GM18520 (cell line): ENCODE measurements around the gene RNF227.

ENCODE experiments used
- ATAC-seq: cut with Tn5 transposase; IDR thresholded peaks from one replicate; pipeline ENCODE4 v1.9.1; 2021; ENCODE audit not compliant: unreplicated experiment

RNF227 gene

GRCh38 chr17:7889166-7889955 lies 26.7 kb downstream of the RNF227 start:
- no peak for ATAC-seq

- ATAC-seq, result no peak
These were observed 27.7 kb downstream of the RNF227 start, which contains the start of gene CHD3 for GRCh38 chr17:7888184-7888920. Gene CHD3 (plus strand): TSS chr17:7888789. CDS start chr17:7889001, 212 bp downstream.

DNA sequence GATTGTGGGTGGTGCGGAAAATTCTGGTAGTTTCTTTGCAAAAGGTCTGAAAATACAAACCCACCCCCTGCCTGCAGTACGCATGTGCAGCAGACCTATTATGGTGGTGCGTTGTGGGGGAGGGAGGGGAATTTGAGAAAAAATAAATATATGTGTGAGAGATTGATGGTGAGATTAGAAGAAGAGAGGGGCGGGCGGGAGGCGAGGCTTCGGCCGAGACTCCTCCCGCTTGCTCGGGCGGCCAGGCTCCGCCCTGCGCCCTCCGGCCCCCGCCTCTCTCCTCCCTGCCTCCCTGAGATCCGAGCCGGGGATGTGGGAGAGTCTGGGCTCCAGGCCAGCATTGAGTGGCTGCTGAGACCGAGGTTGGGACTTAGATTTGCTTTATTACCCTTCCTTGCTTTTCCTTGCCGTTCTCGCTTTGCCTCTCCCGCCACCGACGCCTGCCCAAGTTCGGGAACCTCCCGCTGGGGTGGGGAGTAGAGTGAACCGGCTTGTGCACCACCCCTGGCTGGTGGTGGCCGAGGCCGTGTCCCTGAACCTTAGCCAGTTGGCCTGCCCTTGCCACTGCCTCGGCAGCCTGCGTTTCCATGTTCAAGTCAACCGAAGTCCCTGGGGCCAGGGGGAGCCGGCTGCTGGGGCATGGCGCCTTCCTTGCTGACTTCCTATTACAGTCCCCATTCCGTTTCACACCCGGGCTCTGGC lies 28.5 kb downstream of the RNF227 start:
- peak; percentile 31 for ATAC-seq

GRCh38 chr17:7887038-7887481 lies 29.0 kb downstream of the RNF227 start:
- no peak for ATAC-seq

DNA sequence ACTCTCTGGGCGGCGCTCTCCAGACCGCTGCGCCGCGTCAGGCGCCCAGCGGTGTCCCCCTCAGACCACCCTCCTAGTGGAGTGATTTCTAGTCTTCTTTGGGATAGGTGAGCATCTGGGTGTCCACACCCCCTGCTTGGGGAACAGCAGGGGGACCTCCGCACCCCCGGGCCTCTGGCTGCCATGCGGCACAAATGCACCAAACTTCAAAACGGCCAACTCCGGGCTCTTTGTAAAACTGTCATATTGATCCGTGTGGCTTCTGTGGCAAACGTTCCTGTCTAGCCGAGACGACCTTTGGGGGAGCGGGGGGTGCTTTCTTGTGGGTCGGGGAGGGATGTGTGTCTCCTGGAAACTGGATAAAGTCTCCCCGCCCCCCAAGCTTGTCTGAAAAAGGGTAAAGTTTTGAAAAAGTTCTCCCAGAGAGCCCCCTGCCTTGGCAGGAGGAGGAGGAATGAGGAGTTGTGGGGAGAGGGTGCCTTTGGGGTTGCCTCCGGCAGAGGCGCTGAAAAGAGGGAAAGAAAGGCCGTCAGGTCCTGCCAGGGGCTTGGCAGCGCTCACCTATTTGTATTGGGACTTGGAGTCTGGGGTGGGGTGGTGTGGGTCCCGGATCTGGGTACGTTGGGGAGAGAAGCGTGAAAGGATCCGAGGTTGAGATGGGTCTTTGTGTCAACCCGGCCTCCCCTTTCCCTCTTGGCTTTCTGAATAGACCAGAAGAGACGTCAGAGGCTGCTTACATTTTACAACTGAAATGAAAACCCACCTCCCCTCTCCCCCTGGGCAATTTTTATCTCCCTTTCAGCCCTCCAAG lies 29.7 kb downstream of the RNF227 start:
- no peak for ATAC-seq

DNA sequence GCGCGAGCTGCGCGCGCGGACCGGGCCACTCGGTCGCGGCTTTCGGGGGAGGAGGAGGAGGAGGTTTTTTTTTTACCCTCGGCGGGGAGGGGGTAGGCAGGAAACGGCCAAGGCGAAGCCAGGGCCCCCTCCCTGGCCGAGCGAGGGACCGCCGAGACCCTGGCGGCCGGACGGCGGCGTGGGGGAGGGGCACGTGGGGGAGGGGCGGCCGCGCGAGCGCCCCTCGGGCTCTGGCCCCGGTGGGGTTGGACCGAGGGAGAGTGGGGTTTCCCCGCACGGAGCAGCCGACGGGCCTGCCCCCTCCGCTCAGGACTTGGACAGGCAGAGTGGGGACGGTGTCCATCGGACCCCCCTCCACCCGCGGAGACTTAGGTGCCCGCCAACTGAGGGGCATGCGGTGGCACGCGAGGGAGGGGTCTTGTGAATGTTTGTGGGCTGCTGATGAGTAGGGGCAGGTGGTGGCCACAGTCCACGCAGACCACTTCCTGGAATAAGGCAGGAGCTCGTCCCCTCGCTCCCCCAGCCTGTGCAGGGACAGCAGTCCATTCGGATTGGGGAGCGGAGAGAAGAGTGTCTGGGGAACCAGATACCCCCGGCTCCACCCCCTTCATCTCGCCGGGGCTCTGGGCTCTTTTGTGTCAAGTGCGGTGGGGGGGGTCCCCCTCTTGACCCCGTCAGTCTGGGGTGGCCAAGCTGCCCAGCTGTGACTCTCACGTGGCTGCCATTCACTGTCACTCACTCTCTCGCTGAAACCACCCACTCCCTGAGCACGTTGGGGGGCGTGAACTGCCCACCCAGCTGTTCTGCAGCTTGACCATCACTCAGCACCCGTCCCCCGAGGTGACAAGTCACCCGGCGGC lies 30.5 kb downstream of the RNF227 start:
- no peak for ATAC-seq

DNA sequence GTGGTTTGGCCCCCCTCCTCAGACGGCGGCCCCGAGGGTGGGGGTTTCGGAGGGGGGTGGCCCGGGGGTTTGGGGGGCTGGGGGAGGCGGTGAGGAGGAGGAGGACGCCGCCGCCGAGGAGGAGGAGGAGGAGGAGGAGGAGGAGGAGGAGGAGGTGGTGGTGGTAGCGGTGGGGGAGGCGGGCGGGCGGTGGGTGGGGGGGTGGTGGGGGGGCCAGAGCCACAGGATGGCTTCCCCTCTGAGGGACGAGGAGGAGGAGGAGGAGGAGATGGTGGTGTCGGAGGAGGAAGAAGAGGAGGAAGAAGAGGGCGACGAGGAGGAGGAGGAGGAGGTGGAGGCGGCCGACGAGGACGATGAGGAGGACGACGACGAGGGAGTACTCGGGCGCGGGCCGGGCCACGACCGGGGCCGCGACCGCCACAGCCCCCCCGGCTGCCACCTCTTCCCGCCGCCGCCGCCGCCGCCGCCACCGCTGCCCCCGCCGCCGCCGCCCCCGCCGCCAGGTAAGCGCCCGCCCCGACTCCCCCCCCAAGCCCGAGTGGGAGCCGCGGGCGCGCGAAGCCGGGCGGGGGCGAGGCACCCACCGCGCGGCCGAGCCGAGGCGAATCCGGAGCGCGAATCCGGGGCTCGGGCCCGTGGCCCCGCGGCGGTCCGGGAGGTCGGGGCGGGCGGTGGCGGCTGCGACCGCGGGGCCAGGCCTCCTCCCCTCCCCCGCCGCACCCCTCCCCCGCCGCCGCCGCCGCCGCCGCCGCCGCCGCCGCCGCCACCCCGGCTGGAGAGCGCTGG lies 31.3 kb downstream of the RNF227 start:
- no peak for ATAC-seq

- no peak for ATAC-seq
These were observed 32.2 kb downstream of the RNF227 start for GRCh38 chr17:7883781-7884386.

DNA sequence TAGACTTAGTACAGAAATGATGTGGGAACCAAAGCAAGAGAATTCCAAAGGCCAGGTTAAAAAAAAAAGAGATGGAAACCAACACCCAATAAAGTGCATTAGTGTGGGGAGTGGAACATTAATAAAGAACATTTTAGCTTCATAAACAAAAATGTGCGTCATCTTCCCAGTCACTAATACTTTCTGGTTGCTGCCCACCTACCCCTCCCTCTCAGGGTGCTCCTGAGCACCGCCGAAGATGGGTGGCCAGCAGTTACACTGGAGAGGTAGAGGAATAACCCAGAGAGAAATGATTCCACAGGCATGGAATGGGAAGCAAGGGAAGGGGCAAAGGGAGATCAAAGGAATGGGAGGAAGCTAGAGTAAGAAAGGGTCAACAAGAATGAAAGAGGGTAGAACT lies 33.5 kb downstream of the RNF227 start:
- no peak for ATAC-seq

GRCh38 chr17:7882068-7882467 lies 34.0 kb downstream of the RNF227 start:
- no peak for ATAC-seq

DNA sequence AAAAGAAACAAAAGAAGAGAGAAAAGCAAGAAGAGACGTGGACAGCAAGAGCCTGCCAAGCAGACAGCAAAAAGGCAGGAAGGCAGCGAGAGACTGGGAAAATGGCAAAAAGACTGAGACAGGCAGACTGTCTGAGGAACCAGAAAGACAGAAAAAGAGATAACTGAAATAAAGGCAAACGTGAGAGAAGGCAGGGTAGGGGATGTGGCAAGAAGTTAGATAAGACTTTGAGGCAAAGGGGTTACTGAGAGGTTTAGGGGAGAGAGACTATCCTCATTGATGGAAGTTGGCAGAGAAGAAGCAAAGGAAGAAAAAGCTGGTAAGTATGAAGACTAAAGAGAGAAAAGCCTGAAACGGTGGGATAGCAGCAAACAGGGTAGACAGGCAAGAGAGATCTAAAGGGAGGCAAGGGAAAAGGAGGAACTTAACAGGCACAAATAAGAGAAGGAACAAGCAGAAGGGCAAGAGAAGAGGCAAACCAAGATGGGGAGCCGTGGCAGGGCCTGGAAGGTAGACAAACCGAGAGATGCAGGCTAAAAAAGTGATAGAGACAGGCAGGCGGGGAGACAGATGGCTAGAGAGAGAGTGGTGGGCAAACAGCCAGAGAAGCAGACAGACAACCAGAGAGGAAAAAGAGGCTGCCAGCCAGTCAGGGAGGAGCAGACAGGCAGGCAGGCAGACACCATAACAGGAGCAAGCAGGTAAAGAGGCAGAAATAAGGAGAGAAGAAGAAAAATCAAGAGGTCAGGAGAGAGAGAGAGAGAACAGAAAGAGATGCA lies 34.6 kb downstream of the RNF227 start:
- ATAC-seq, result no peak

- no peak for ATAC-seq
These were observed 35.8 kb downstream of the RNF227 start for GRCh38 chr17:7880076-7880868.

GRCh38 chr17:7878234-7878633 lies 37.9 kb downstream of the RNF227 start:
- no peak for ATAC-seq

GRCh38 chr17:7875804-7876370 lies 40.2 kb downstream of the RNF227 start:
- ATAC-seq, result no peak

DNA sequence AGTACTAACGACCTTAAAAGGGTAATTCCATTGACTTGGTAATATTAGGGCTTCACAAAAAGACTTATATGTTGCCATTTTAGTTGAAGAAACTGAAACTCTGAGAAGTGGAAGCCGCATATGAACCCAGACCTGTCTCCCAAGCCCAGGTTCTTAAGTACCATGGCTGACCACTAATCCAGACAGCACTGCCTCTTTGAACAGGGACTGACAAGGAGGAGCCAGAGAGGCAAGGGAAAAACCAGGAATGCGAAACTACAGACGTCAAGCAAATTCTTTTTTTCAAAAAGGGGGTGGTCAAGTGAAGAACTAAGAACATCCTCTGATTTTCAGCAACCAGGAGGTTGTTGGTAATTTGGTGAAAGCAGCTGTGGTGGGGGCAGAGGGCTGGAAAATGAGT lies 43.0 kb downstream of the RNF227 start:
- ATAC-seq, result no peak

GRCh38 chr17:7867881-7868329 lies 48.2 kb downstream of the RNF227 start:
- ATAC-seq, result no peak
